GM12873 (cell line): ENCODE results near the gene IRAK1.

Experiments
- TF ChIP-seq, protein P1 (sequence below): IDR thresholded peaks from 2 replicates; pipeline ENCODE4 v1.5.1; 2012; ENCODE audit warnings: low read depth, mild to moderate bottlenecking, moderate library complexity, low read length, control low read depth; ENCODE audit not compliant: insufficient read depth; ENCODE audit errors: missing control alignments

The IRAK1 gene

DNA sequence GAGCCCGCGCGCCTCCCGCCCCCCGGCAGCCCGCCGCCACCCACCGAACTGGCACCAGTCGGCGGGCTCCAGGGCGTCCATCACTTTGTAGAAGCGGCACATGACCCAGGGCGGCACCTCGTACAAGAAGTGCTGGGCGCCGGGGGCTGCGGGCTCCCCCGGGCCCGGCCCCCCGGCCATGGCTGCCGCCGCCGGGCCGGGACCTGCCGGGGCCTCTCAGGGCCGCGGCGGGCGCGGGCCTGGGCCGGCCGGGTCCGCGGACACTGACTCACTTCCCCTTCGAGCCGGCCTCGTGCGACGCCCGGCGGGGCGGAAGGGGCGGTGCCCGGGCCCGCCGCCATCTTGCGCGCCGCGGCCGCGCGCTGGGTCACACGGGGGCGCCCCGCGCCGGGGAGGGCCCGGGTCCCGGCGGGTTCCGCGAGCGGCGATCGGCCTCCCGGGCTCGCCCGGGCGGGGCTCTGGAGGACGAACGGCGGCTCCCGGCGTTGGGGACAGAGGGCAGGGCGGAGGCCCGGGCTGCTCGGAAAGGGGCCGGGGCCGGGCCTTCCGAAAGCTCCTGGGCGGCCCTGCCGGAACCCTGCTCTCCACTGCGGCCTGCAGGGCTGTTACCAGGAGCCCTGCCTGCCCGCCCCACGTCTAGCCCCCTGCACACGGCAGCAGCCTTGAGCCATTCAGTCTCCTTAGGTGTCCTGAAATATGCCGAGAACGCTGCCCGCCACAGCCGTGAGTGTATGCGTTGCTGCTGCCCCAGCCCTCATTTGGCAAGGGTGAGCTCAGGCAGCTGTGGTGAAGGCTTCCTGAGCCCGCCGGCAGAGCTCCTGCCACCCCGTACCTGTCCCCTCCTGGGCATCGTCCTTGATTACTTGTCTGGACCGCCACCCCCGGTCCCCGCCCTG, at the start of gene IRAK1:
TSS of gene IRAK1 (minus strand) at position 270 of the 896 bp plus-strand sequence. CDS start at position 180, 90 bp downstream.
- TF ChIP-seq, protein P1, sequence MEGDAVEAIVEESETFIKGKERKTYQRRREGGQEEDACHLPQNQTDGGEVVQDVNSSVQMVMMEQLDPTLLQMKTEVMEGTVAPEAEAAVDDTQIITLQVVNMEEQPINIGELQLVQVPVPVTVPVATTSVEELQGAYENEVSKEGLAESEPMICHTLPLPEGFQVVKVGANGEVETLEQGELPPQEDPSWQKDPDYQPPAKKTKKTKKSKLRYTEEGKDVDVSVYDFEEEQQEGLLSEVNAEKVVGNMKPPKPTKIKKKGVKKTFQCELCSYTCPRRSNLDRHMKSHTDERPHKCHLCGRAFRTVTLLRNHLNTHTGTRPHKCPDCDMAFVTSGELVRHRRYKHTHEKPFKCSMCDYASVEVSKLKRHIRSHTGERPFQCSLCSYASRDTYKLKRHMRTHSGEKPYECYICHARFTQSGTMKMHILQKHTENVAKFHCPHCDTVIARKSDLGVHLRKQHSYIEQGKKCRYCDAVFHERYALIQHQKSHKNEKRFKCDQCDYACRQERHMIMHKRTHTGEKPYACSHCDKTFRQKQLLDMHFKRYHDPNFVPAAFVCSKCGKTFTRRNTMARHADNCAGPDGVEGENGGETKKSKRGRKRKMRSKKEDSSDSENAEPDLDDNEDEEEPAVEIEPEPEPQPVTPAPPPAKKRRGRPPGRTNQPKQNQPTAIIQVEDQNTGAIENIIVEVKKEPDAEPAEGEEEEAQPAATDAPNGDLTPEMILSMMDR = no peak

DNA sequence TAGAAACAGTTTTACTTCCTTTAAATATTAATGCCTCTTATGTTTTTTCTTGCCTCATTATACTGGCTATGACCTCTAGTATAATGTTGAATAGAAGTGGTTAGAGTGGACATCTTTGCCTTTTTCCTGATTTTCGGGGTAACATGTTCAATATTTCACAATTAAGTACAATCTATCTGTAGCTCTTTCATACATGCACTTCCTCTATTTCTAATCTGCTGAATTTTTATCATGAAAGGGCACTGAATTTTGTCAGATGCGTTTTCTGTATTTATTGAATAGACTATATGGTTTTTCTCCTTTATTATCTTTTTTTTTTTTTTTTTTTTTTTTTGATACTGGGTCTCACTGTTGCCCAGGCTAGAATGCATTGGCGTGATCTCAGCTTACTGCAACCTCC, 48.9 kb upstream of the IRAK1 start:
- TF ChIP-seq, protein P1 = no peak

DNA sequence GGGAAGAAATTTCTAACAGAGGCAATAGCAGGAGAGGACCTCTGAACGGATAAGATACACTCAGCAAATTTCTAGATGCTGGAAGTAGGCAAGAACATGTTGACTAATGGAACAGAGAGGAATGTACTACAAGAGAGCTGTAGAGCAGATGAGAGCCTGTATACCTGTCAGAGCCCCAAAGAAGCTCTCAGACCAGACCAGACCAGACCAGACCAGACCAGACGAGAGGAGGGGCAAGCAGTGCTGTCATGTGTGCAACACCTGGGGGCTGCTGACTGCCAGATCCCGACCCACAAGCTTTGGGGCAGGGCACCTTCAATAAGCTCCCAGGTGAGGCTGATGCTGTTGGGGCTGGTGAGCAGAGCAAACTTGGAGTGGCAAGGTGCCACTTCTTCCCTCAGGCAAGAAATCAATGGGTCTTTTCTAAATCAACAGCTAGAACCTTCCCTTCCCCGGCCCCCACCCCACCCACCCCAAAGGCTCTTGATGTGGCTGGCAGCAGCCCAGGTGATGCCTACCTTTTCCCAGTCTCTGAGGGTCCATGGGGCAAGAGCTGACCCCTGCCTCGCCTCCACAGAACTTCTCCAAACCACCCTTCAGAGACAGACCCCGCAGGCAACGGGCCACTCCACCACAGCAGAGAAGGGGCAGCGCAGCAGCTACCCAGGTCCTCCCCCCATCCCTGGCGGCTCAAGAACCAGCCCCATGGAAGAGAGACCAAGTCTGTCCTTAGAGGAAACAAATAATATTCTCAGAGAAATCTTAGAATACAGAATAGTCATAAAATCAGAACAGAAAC, 45.1 kb upstream of the IRAK1 start:
- TF ChIP-seq, protein P1 = no peak

DNA sequence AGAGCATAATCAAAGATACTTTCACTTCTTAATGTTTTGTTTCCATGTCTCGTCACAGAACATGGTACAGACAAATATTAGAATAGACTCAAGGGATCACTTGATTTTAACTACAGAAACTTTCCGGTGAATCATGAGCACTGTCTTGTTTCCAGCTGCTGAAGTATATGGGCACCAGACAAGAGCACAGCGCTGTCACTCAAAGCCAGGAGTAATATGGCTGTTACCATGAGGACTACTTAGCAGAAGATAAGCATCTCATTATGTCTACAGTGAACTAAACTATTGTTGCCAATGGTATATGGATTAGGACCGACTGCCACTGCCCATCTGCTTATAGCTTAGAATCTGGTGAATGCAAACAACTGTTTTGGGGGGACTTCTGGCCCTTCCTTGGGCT, 43.5 kb upstream of the IRAK1 start:
- TF ChIP-seq, protein P1 = no peak

DNA sequence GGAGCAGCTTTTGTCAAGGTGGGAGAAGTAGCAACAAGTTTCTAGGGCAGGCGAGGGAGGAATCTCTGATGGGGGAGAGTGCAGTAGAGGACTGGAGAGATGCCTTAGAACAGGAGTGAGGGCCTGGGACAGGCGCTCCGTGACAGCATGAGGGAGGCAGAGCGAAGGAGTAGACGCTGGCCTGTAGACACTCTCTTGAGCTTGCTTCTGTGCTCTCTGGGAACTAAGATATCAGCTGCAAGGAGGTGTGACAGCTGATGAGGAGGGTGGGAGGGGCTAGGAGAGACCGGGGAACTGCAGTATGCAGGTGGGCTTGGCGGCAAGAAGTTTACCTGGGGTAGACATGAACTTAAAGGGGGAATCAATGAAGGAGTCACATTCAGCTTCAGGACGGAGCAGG, 42.1 kb upstream of the IRAK1 start:
- TF ChIP-seq, protein P1 = no peak

DNA sequence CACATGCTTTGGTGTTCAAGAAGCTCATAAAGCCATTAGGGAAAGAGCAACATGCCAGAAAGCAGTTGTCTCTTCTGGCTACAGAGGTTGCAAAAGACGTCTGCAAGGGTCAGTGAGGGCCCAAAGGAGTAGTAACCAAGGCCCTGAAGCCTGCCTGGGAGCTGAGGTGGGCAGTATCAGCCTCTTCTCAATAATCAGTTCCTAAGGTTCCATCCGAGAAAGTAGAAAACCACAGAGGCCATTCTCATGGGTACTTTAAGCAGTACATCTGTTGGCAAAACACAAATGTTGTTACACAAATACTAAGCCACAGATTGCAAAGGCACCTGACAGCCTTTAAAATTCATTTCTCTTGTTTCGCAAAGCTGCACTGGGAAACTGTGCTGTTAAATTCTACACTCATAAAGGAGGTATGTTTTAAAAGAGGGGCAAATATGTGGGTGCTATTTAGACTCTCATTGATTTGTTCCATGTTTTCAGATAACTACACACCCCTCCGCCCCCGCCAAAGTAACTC, 40.1 kb upstream of the IRAK1 start:
- TF ChIP-seq, protein P1 = no peak

DNA sequence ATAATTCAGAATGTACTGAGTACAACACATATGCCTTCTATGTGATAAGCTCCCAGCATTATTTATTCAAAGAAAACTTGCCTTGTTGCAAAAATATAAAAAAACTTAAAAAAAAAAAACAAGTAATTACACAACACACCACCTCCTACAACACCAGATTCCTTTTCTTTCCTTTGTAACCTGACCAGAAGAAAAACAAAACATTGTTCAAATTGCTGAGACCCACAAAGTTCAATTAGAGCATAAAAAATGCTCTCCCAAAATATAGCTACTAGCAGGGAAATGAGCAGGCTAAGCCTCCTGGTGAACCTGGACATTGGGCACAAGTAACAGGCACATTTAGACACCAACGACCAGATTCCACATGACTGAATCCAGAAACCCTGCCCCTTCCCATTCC, 39.5 kb upstream of the IRAK1 start:
- TF ChIP-seq, protein P1 = no peak
